GM19035 (cell line): ENCODE data around the gene ITIH1.

Source experiments
- ATAC-seq: cut with Tn5 transposase; IDR thresholded peaks from one replicate; pipeline ENCODE4 v1.9.1; 2021; ENCODE audit not compliant: unreplicated experiment

ITIH1 gene

GRCh38 chr3:52836471-52836845, 59.1 kb downstream of the ITIH1 start:
- no peak for ATAC-seq

GRCh38 chr3:52836986-52837385, 59.6 kb downstream of the ITIH1 start:
- ATAC-seq: no peak

- ATAC-seq: no peak
These were observed 61.3 kb downstream of the ITIH1 start for GRCh38 chr3:52838561-52839267.

GRCh38 chr3:52839268-52839575, 61.8 kb downstream of the ITIH1 start:
- no peak for ATAC-seq

- ATAC-seq: no peak
These were observed 62.6 kb downstream of the ITIH1 start for GRCh38 chr3:52839892-52840545.

GRCh38 chr3:52841211-52841980, 64.0 kb downstream of the ITIH1 start:
- no peak for ATAC-seq
